GM12873 (cell line): Measurements from ENCODE around the gene GNRH2.
A peak's percentile ranks its signal among the peaks of the same experiment; 100 is the strongest.

Source experiments
- CTCF ChIP-seq: IDR thresholded peaks from 2 replicates; pipeline ENCODE4 v1.5.1; 2012; ENCODE audit warnings: low read depth, mild to moderate bottlenecking, moderate library complexity, low read length, control low read depth; ENCODE audit not compliant: insufficient read depth; ENCODE audit errors: missing control alignments

Gene GNRH2

DNA sequence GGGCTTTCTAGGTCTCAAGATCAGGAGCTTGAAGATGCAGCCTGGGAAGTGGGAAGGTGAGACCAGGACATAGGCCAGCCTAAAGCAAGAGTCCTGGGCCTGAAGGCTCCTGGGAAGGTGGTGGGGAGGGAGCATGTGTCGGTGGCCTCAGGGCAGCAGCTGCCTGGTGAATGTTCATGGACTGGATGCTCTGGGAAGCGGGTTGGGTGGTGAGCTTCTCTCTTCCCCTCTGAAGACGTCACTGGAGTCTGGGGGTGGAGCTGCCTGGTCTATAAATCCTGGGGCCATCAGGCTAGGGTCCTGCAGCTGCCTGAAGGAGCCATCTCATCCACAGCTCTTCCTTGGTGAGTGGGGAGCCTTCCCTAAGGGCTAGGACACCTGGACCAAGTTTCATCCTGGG, at the start of gene GNRH2:
GNRH2 (plus strand) TSS at position 301 of the 400 bp plus-strand sequence. CDS start 793 bp downstream, outside the sequence.
- no peak for TF ChIP-seq CTCF

- TF ChIP-seq CTCF = no peak
These were observed 47.6 kb upstream of the GNRH2 start for GRCh38 chr20:2995796-2996195.

DNA sequence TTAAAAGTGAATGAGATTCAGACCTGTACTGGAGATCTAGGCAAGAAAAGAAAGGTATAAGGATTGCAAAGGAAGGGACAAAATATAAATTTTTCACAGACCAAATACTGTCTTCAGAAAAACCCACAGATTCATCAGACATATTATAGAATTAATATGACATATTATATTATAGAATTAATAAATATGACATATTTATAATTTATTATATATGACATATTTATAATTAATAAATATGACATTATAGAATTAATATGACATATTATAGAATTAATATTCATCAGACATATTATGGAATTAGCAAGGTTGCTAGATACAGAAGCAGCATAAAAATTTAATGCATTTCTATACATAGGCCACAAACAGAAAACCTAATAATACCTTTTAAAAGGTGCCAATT, 44.7 kb upstream of the GNRH2 start:
- TF ChIP-seq CTCF = no peak

DNA sequence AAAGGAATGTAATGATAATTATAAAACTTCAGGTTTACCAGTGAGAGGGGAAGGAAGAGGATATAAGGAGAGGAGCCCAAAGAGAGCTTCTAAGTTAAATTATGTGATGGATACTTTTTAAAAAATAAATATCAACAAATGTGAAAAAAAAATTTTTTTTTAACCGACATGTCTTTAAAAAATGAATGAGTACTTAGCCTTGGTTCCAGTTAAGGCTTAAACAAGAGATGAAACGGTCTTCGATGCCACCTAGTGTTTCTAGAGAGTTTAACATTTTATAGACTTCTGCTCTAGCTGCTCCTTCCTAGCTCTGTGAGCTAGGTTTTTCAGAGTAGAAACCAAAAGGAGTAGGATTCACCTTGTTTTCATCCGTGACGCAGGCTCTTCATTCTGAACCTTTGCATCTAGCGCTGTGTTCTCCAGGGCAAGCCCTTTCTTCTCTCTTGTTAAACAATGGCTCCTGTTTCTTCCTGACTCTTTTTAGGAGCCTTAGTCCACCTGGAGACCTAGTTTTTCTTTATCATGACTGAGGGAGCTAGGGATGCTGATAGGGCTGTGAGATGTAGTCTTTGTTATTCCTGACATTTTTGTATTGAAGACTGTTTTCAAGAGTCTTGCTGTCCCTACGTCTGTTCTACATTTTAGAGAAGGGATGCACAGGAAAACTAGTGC, 42.4 kb upstream of the GNRH2 start:
- TF ChIP-seq CTCF = peak; percentile 45

GRCh38 chr20:3003416-3003815, 40.0 kb upstream of the GNRH2 start:
- no peak for TF ChIP-seq CTCF

DNA sequence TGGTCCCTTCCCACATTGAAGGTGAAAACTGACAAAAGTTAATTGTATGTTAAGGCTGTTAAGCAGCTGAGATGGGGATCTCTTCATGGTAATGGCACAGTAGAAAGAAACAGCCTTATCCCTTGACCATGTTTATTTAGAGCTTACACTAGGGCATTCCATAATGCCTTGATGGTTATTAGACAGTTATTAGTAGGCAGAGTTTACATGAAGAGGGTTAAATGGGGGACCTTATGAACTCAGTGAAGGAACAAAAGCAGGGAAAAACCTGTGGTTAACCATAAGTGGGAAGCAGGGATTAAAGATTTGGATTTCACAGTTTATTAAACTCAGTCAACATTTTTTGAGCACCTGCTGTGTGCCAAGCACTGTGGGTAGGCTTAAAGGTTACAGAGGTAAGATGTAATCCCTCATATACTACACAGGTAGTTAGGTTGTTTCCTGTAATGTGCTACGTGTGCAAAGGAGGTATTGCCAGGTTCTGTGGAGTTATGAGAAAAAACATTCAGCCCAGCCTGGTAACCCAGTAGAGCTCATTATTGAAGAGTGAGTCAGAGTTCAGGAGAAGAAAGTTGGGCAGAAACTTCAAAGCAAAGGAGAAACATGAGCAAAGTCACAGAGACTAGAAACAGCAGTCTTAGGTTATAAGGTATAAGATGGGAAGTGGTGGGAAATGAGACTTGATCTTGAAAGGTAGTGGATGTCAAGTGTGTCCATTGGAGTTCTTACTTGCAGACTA, 32.3 kb upstream of the GNRH2 start:
- no peak for TF ChIP-seq CTCF

- TF ChIP-seq CTCF = no peak
These were observed 31.7 kb upstream of the GNRH2 start for GRCh38 chr20:3011752-3012151.
